K562 (cell line): ENCODE measurements around the gene RAB13. TPM values are rescaled to one million over a fixed set of nuclear protein-coding genes. Genes with fewer than 3 reads are reported as not detected.

ENCODE experiments used
- AFF1 ChIP-seq, 2 experiments: fragments of 450-650 bp; IDR thresholded peaks; 2 replicates each; pipeline ENCODE4 v1.6.1; 2018; ENCODE audit warnings: mild to moderate bottlenecking in 2 of 2, low read depth in 1 of 2; ENCODE audit not compliant: partially characterized antibody in 2 of 2
- E2F8 ChIP-seq: fragments of 450-650 bp; IDR thresholded peaks from 2 replicates; pipeline ENCODE4 v1.7.1; 2018; ENCODE audit warnings: mild to moderate bottlenecking, low read depth; ENCODE audit not compliant: partially characterized antibody
- ETS2 ChIP-seq: IDR thresholded peaks from 2 replicates; pipeline ENCODE4 v1.6.1; 2016; ENCODE audit warnings: borderline replicate concordance, missing genetic modification characterization, mild to moderate bottlenecking, moderate library complexity, missing compliant biosample characterization; ENCODE audit not compliant: poor library complexity, severe bottlenecking
- HNRNPLL ChIP-seq: fragments of 200-400 bp; formaldehyde crosslinking; IDR thresholded peaks from 2 replicates; pipeline ENCODE4 v1.6.1; 2017; ENCODE audit warnings: low read length, low read depth, mild to moderate bottlenecking; ENCODE audit not compliant: poor library complexity, severe bottlenecking
- MEF2A ChIP-seq: IDR thresholded peaks from 2 replicates; pipeline ENCODE4 v1.6.1; 2011; ENCODE audit warnings: low read depth, mild to moderate bottlenecking, low read length, moderate library complexity; ENCODE audit not compliant: control insufficient read depth
- PATZ1 ChIP-seq: fragments of 250-450 bp; sonication (Bioruptor Pico); IDR thresholded peaks from 2 replicates; pipeline ENCODE4 v1.5.0; 2020; ENCODE audit warnings: mild to moderate bottlenecking, borderline replicate concordance
- SIX5 ChIP-seq, 2 experiments: IDR thresholded peaks; 2 replicates each; pipeline ENCODE4 v1.6.1; 2011; ENCODE audit warnings: low read length in 2 of 2, borderline replicate concordance in 1 of 2, low read depth in 1 of 2, mild to moderate bottlenecking in 1 of 2, moderate library complexity in 1 of 2; ENCODE audit not compliant: insufficient read depth in 1 of 2
- TAF1 ChIP-seq: IDR thresholded peaks from 2 replicates; pipeline ENCODE4 v1.6.1; 2011; ENCODE audit warnings: mild to moderate bottlenecking, low read length, moderate library complexity; ENCODE audit not compliant: insufficient read depth, control insufficient read depth, severe bottlenecking; ENCODE audit errors: extremely low read depth
- TEAD2 ChIP-seq: fragments of 450-650 bp; IDR thresholded peaks from 2 replicates; pipeline ENCODE4 v1.6.1; 2016; ENCODE audit warnings: missing genetic modification characterization, control low read depth, missing compliant biosample characterization
- ZBTB33 ChIP-seq: sonication (generic); formaldehyde crosslinking; IDR thresholded peaks from 2 replicates; pipeline ENCODE4 v1.8.1; 2023; ENCODE audit warnings: mild to moderate bottlenecking, missing genetic modification reagents
- ZBTB43 ChIP-seq: sonication (generic); formaldehyde crosslinking; IDR thresholded peaks from 2 replicates; pipeline ENCODE4 v1.8.0; 2023; ENCODE audit warnings: mild to moderate bottlenecking, missing genetic modification reagents
- polyA plus RNA-seq, 8 experiments: library from polyadenylated mRNA; depleted of rRNA in 4 of 8; stranded (reverse) in 5 of 8; unstranded in 3 of 8; fragments of >200 nt; fragmentation: Nextera tagmentation in 2 of 8; fragmentation: Illumina TruSeq in 1 of 8; extraction: Ambion mirVana in 2 of 8; extraction: Trizol in 1 of 8; gene quantifications; 2 replicates each; pipeline versions ENCODE4 v1.2.1 to v1.2.3, GENCODE V29; 2011 to 2014; ENCODE audit warnings: inconsistent platforms in 1 of 8, missing spikeins in 1 of 8
- total RNA-seq, 7 experiments: library from RNA; depleted of rRNA in 6 of 7; stranded (reverse); fragments of >200 nt in 6 of 7; fragmentation: Illumina TruSeq in 2 of 7; extraction: Trizol in 2 of 7; gene quantifications; 2 replicates each; pipeline versions ENCODE4 v1.2.1 to v1.2.3, GENCODE V29; 2011 to 2021; ENCODE audit warnings: low replicate concordance in 1 of 7

Gene RAB13
- total and polyA plus RNA-seq, 9 of the 15 experiments (the other 6 are each of a cell fraction or from before 2014, with no cell fraction given) = 22.3 to 100 (median 39.8) TPM

DNA sequence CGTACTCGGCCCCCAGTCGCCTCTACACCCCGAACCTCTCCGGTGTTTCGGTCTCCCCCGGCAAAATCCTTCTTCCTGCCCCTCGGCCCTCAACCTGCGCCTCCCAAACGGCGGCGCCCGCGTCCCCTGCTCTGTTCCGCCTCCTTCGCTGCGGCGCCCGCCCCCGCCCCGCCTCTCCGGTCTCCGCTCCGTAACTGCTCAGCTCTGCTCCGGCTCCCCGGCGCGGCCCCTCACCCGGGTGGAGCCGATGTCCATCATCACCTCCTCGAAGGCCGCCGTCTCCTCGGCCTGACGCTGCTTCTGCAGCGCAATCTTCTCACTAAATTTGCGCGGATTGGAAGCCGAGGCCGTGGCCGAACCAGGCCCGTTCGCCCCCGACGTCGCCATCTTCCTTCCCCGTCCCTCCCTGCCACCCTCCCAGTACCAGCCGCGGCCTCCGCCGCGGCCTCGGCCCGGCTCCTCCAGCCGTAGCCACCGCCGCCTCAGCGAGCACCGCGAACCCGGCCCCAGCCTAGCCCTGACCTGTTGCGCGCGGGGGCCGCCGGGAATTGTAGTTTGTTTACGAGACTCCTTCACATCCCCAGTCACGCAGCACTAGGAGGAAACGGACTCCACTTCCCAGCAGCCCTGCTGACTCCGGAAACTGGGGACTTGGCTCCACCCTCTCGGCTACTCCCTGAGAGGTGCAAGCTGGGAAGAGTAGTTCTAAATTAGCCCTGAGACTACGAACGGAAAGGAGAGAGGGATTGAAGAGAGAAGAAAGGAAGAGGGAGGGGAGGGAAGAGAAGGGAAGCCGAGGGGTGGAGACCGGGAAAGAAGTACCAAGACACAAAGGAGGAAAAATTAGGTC is 27.8 kb downstream of the RAB13 start, which contains the start of gene CRTC2 (continued):
- TF ChIP-seq PATZ1 (CRISPR knock-in tag) (no peak), TEAD2 (tag) (no peak), SIX5 (IDR thresholded peaks at IDR 0.05; ENCODE audit: borderline replicate concordance in 1 of 2, insufficient read depth in 1 of 2, low read depth in 1 of 2, low read length in 2 of 2) (peak; percentile 99 to 100), ETS2 (no peak), HNRNPLL (peak; percentile 58), MEF2A (no peak), AFF1 (IDR thresholded peaks at IDR 0.05; ENCODE audit: low read depth in 1 of 2, partially characterized antibody in 2 of 2) (peak in 1 of 2 experiments; percentile 100), ZBTB43 (CRISPR knock-in tag) (no peak), TAF1 (peak; percentile 33), ZBTB33 (CRISPR knock-in tag) (no peak), E2F8 (peak; percentile 66)
